HS-5 (cell line): ENCODE data around the gene NUP98.
"Not testable (repeated sequence)": the region's sequence is repeated elsewhere in the genome, so short reads cannot be mapped to it uniquely, and the experiment has no call there.

Experiments
- DNase-seq: peaks from one replicate; pipeline ENCODE4 v3.0.0-alpha.2; 2012; ENCODE audit warnings: low read depth

Gene NUP98

DNA sequence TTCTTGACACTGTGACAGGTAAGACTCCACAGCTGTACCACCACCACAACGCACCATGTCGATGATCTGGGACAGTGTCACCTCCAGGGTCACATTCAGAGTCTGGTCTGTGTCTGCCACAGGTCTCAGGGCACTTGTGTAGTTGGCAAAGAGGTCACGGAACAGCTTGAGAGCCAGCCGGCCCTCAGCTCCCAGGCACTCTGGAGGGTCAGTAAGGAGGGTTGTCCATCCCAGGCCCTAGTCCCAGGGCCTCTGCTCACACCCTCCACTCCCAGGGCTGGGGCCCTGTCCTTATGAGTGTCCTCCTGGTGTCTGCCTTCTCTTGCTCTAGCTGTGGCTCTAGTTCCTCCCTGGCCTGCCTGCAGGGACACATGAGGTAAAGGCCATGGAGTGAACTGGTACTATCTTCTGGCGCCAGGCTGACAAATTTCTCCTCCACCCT is 127.6 kb downstream of the NUP98 start:
- DNase-seq: no peak

- DNase-seq: no peak
These were observed 128.2 kb downstream of the NUP98 start for GRCh38 chr11:3669128-3669527.

GRCh38 chr11:3667149-3668035 is 130.0 kb downstream of the NUP98 start:
- DNase-seq: no peak

- no peak for DNase-seq
These were observed 131.3 kb downstream of the NUP98 start for GRCh38 chr11:3666023-3666530.

GRCh38 chr11:3665336-3666022 is 131.9 kb downstream of the NUP98 start:
- DNase-seq: no peak

DNA sequence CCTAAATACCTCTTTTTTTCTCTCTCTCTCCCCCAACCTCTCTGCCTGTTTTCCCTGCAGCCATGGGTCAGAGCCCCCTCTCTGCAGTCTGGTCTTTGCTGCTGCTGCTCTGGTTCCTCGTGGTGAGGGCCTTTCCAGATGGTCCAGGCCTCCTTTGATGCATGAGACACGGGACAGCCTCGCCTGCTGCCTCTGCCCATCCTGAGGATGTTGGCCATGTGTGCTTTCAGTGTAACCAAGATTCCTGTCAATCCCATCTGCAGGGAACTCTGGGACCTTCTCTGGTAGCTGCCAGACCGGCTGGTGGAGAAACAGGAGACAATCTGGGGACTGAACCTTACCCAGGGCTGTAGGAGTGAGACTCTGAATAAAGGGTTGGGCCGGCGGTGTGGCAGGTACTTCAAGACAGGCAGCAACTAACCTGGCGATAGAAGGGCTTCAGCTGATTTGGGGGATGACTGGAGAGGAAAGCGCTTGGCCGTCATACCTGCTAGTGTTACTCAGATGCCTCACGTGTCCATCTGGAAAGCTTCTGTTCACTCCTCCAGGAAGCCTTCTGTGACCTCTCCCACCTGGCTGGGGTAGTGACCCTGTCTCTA is 133.2 kb downstream of the NUP98 start:
- no peak for DNase-seq

DNA sequence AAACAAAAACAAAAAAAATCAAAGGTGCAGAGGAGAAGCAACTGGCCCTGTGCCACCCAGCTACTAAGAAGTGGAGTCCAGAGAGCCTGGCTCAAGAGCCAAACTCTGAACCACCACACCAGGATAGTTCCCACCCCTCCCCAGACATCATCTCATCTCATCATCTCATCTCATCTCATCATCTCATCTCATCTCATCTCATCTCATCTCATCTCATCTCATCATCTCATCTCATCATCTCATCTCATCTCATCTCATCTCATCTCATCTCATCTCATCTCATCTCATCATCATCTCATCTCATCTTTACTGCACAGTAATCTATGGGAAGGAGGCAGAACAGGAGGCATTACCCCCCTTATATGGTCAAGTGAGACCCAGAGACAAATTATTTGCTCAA is 134.5 kb downstream of the NUP98 start:
- DNase-seq: no peak

DNA sequence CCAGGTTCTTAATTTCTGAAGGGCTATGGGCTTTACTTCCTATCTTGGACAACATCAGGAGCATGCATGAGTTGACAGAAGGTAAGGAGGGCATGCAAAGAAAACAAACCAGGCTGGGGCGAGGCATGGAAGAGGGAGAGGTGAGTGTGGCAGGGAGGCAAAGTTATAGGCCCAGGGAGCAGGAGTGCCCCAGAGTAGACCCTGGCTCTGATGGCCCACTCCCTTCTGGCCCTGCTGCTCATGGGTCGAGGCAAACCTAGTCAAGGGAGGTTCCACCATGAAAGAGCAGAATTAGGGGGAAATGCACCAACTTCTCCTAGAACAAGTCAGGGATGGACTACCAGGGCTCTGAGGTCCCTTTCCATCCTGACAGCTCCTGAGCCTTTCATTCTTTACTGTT is 136.4 kb downstream of the NUP98 start:
- no peak for DNase-seq

DNA sequence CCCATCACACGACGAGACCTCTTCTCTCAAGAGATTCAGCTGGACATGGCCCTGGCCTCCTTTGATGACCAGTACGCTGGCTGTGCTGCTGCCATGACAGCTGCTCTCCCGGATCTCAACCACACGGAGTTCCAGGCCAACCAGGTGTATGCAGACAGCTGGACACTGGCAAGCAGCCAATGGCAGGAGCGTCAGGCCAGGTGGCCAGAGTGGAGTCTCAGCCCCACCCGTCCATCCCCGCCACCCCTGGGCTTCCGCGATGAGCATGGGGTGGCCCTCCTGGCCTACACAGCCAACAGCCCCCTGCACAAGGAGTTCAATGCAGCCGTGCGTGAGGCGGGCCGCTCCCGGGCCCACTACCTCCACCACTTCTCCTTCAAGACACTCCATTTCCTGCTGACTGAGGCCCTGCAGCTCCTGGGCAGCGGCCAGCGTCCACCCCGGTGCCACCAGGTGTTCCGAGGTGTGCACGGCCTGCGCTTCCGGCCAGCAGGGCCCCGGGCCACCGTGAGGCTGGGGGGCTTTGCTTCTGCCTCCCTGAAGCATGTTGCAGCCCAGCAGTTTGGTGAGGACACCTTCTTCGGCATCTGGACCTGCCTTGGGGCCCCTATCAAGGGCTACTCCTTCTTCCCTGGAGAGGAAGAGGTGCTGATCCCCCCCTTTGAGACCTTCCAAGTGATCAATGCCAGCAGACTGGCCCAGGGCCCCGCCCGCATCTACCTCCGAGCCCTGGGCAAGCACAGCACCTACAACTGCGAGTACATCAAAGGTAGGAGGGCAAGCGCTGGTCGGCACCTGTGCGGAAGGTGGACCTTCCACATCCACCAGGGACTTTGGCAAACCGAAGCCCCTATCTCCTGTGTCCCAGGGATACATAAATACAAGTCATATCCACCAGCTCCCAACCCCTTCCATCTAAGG is 137.5 kb downstream of the NUP98 start:
- DNase-seq: no peak

DNA sequence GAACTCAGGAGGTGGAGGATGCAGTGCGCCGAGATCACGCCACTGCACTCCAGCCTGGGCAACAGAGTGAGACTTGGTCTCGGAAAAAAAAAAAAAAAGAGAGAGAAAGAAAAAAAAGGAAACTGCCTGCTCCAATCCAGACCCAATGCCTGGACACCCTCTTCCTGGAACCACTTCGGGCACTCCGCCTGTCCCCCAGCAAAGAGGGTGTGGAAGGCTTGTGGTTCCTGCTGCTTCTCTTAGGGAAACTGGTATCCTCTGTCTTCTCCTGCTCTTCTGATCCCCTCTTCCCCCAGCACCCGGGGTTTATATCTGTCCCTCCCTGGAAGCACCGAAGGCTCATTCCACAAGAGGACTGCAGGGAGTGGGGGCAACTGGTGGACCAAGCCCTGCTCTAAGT is 139.1 kb downstream of the NUP98 start:
- no peak for DNase-seq

DNA sequence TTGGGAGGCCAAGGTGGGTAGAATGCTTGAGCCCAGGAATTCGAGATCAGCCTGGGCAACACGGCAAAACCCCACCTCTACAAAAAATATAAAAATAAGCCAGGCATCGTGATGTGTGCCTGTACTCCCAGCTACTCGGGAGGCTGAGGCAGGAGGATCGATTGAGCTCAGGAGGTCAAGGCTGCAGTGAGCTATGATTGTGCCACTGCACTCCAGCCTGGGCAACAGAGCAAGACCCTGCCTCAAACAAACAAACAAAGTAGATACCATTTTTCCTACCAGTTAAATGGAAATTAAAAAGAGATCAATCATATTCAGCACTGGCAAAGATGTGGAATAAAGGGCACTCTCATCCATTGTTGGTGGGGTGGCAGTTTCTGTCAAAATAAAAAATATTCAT is 140.0 kb downstream of the NUP98 start:
- DNase-seq: not testable (repeated sequence)

DNA sequence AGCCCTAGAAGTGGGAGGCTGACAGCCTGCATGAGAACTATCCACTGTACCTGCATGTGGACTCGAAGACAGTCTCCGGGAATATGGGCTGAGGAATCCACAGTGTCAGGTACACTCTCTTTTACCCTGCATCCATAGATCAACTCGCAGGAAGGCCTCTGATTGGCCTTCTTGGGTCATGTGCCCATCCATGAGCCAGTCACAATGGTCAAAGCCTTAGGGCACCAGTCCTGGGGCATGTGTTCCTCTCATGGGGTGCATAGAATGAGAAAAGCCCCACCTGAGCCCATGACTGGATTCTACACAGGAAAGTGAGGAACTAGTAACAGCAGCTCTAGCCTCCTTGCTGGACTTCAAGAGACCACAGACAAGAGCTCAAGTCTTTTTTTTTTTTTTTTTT is 141.8 kb downstream of the NUP98 start:
- no peak for DNase-seq

DNA sequence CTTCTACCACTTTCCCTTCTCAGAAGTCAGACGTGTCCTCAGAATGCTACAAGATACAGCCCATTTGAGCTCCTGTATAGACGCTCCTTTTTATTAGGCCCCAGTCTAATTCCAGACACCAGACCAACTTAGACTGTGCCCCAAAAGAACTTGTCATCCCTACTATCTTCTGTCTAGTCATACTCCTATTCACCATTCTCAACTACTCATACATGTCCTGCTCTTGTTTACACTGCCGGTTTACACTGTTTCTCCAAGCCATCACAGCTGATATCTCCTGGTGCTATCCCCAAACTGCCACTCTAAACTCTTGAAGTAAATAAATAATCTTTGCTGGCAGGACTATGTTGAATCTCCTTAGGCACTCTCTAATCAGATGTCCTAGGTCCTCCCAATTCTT is 144.8 kb downstream of the NUP98 start:
- DNase-seq: not testable (repeated sequence)

DNA sequence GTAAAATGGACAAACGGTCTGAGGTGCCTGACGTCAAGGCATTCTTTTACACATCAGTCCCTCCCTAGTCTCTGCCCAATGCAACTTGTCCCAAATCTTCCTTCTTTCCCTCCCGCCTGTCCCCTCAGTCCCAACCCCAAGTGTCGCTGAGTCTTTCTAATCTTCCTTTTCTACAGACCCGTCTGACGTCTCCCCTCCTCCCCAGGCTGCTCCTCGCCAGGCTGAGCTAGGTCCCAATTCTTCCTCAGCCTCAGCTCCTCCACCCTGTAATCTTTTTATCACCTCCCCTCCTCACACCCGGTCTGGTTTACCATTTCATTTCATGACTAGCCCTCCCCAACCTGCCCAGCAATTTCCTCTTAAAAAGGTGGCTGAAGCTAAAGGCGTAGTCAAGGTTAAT is 148.0 kb downstream of the NUP98 start:
- DNase-seq: not testable (repeated sequence)

- not testable (repeated sequence) for DNase-seq
These were observed 148.5 kb downstream of the NUP98 start for GRCh38 chr11:3648843-3649242.

- DNase-seq: no peak
These were observed 151.8 kb downstream of the NUP98 start for GRCh38 chr11:3645552-3645951.

DNA sequence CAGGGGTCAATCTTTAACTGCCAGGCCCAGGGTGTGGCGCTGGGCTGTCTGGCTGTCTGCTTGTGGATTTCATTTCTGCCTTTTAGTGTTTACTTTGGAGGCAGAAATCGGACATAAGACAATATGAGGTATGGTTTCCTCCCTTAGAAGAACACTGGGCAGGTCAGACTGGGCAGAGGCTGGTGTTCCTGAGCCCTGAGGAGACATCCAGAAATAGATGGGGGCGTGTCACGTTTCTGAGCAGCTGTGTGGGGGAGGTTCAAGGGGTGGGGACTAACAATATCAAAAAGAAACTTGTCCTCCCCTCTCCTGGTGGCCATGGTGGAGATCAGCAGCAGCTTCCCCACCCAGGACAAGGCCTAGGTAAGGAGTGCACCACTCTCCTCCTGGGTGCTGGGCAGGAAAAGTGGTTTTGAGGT is 152.5 kb downstream of the NUP98 start, which contains the start of gene ART1:
Gene ART1, plus strand, starts transcription at position 312 of the 419 bp plus-strand sequence. CDS start 14,086 bp downstream, outside the sequence.
- DNase-seq: no peak

DNA sequence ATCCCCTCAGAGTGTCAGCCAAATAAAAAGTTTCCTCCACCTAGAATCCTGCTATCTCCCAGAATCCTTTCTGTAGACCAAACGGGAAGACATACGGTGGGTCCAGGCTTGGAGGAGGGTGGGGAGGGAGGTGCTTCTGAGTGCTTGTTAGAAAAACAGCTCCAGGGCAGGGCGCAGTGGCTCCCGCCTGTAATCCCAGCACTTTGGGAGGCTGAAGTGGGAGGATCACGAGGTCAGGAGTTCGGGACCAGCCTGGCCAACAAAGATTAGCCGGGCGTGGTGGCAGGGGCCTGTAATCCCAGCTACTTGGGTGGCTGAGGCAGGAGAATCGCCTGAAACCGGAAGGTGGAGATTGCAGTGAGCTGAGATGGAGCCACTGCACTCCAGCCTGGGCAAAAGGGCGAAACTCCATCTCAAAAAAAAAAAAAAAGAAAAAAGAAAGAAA is 154.2 kb downstream of the NUP98 start:
- DNase-seq: not testable (repeated sequence)

- no peak for DNase-seq
These were observed 155.0 kb downstream of the NUP98 start for GRCh38 chr11:3642071-3642951.

DNA sequence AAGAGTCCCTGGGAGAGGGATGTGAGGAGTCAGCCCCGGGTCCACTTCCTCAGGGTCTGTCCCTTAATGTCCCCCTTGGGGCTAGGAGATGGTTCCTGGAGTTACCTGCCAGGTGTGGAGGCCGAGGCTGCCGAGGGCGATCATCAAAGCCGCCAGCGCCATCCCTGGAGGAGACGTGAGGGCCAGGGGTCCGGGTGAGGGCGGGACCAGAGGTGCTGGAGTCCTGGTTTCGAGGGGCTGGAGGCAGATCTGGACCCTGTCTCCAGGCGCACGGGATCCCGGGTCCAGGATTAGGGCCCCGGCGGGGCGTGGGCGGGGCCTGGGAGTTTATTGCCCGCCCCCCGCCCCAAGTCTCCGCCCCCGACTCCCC is 155.7 kb downstream of the NUP98 start, which contains the start of gene ART5:
Gene ART5, minus strand, starts transcription at position 292 of the 370 bp plus-strand sequence. Its CDS starts 130 bp downstream, at position 162.
- no peak for DNase-seq
